ENCODE data around the gene TMPRSS15.

Gene TMPRSS15

GRCh38 chr21:18334066-18334465 lies 69.5 kb downstream of the TMPRSS15 start:
- TF ChIP-seq CTBP1 (IDR thresholded peaks at IDR 0.05; ENCODE audit: borderline replicate concordance), result no peak
- TF ChIP-seq FOXA1 (IDR thresholded peaks at IDR 0.05), result no peak
- TF ChIP-seq BHLHE40 (IDR thresholded peaks at IDR 0.05; ENCODE audit: borderline replicate concordance), result no peak
- no peak for TF ChIP-seq LEF1 (IDR thresholded peaks at IDR 0.05; ENCODE audit: borderline replicate concordance)
- TF ChIP-seq ELF4 (IDR thresholded peaks at IDR 0.05), result no peak
- TF ChIP-seq NFRKB (IDR thresholded peaks at IDR 0.05), result no peak
- TF ChIP-seq L3MBTL2 (conservative IDR thresholded peaks at IDR 0.05), result no peak
- DNase-seq (ENCODE audit: extremely low spot score), result no peak
- POLR2A ChIA-PET, result no interaction called here
- CTCF ChIA-PET, result no interaction called here

DNA sequence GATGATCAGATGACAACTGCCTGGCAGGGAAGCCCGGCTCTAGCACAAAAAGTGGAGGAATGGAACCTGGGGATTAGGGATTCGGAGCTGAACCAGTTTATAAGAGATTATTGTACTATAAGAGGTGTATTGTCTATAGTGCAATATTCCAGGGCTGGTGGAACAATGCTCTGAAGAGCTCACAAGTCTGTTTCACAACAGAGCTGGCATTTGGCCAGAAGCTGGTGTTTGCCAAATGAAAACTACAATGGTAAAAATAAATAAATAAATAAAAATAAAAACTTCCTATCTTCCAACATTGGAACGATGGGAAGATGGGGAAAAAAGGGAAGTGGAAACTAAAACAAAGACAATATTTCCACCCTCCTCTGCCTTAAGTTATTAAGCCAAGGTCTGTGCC lies 85.4 kb downstream of the TMPRSS15 start:
- no peak for DNase-seq (ENCODE audit: extremely low spot score)
- TF ChIP-seq PKNOX1 (IDR thresholded peaks at IDR 0.05) (no peak), TARDBP (IDR thresholded peaks at IDR 0.05) (no peak), BHLHE40 (IDR thresholded peaks at IDR 0.05; ENCODE audit: borderline replicate concordance) (no peak), NFRKB (IDR thresholded peaks at IDR 0.05) (no peak), FOXM1 (IDR thresholded peaks at IDR 0.05; ENCODE audit: borderline replicate concordance) (no peak), SP1 (IDR thresholded peaks at IDR 0.05) (no peak), FOXA1 (IDR thresholded peaks at IDR 0.05) (no peak), ARNT (IDR thresholded peaks at IDR 0.05) (no peak), ELF4 (IDR thresholded peaks at IDR 0.05) (no peak), CTBP1 (IDR thresholded peaks at IDR 0.05; ENCODE audit: borderline replicate concordance) (no peak), L3MBTL2 (conservative IDR thresholded peaks at IDR 0.05) (no peak), FOXK2 (IDR thresholded peaks at IDR 0.05) (no peak), HDGF (IDR thresholded peaks at IDR 0.05; ENCODE audit: borderline replicate concordance) (no peak)
- POLR2A ChIA-PET, result no interaction called here
- CTCF ChIA-PET, result no interaction called here

DNA sequence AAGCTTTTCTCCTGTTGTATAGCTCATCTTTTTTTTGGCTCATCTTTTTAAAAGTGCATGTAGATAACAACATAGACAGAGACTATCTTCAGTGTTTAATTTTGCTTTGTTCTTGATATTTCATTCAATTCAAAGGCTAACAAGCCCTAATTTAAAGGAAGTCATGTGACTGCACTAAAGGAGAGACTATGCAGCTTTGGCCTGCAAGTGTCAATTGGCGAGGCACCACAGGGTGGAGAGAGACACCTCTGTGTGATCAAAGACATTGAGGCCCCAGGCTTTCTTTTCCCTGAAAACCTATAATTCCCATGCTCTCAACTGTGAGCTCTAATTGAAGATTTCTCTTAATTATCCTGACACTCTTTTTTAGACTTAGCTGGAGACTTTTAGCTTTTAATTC lies 105.4 kb downstream of the TMPRSS15 start:
- ChIA-PET CTCF (no interaction called here), POLR2A (no interaction called here)
- no peak for DNase-seq (ENCODE audit: extremely low spot score)
- TF ChIP-seq LEF1 (IDR thresholded peaks at IDR 0.05; ENCODE audit: borderline replicate concordance) (no peak), BHLHE40 (IDR thresholded peaks at IDR 0.05; ENCODE audit: borderline replicate concordance) (no peak), FOXM1 (IDR thresholded peaks at IDR 0.05; ENCODE audit: borderline replicate concordance) (no peak), FOXK2 (IDR thresholded peaks at IDR 0.05) (no peak), ARNT (IDR thresholded peaks at IDR 0.05) (no peak), ELF4 (IDR thresholded peaks at IDR 0.05) (no peak), SP1 (IDR thresholded peaks at IDR 0.05) (no peak), CTBP1 (IDR thresholded peaks at IDR 0.05; ENCODE audit: borderline replicate concordance) (no peak), TARDBP (IDR thresholded peaks at IDR 0.05) (no peak), ZNF384 (IDR thresholded peaks at IDR 0.05) (no peak), HDGF (IDR thresholded peaks at IDR 0.05; ENCODE audit: borderline replicate concordance) (no peak), NFRKB (IDR thresholded peaks at IDR 0.05) (no peak), FOXA1 (IDR thresholded peaks at IDR 0.05) (no peak), L3MBTL2 (conservative IDR thresholded peaks at IDR 0.05) (no peak)

GRCh38 chr21:18294100-18294499 lies 109.5 kb downstream of the TMPRSS15 start:
- DNase-seq (ENCODE audit: extremely low spot score), result no peak
- ChIA-PET CTCF (no interaction called here), POLR2A (no interaction called here)
- TF ChIP-seq BHLHE40 (IDR thresholded peaks at IDR 0.05; ENCODE audit: borderline replicate concordance), result no peak
- TF ChIP-seq FOXK2 (IDR thresholded peaks at IDR 0.05), result no peak
- TF ChIP-seq SUZ12 (IDR thresholded peaks at IDR 0.05), result no peak
- TF ChIP-seq FOXM1 (IDR thresholded peaks at IDR 0.05; ENCODE audit: borderline replicate concordance), result no peak
- no peak for TF ChIP-seq HDGF (IDR thresholded peaks at IDR 0.05; ENCODE audit: borderline replicate concordance)
- TF ChIP-seq CTBP1 (IDR thresholded peaks at IDR 0.05; ENCODE audit: borderline replicate concordance), result no peak
- TF ChIP-seq ZNF384 (IDR thresholded peaks at IDR 0.05), result no peak
- TF ChIP-seq PKNOX1 (IDR thresholded peaks at IDR 0.05), result no peak
- no peak for TF ChIP-seq ELF4 (IDR thresholded peaks at IDR 0.05)
- no peak for TF ChIP-seq LEF1 (IDR thresholded peaks at IDR 0.05; ENCODE audit: borderline replicate concordance)
- no peak for TF ChIP-seq FOXA1 (IDR thresholded peaks at IDR 0.05)
- TF ChIP-seq ARNT (IDR thresholded peaks at IDR 0.05), result no peak
- TF ChIP-seq TARDBP (IDR thresholded peaks at IDR 0.05), result no peak
- TF ChIP-seq SP1 (IDR thresholded peaks at IDR 0.05), result no peak
- TF ChIP-seq NFRKB (IDR thresholded peaks at IDR 0.05), result no peak
- no peak for TF ChIP-seq L3MBTL2 (conservative IDR thresholded peaks at IDR 0.05)

GRCh38 chr21:18289876-18290275 lies 113.7 kb downstream of the TMPRSS15 start:
- DNase-seq (ENCODE audit: extremely low spot score), result no peak
- ChIA-PET POLR2A (no interaction called here), CTCF (interaction anchor here (0.6 kb wide), 1 partner anchor 242 kb away, joined by 3 read pairs; no protein-coding TSS in a partner anchor)
- no peak for TF ChIP-seq CTBP1 (IDR thresholded peaks at IDR 0.05; ENCODE audit: borderline replicate concordance)
- TF ChIP-seq L3MBTL2 (conservative IDR thresholded peaks at IDR 0.05), result no peak
- TF ChIP-seq SUZ12 (IDR thresholded peaks at IDR 0.05), result no peak
- TF ChIP-seq SP1 (IDR thresholded peaks at IDR 0.05), result no peak
- no peak for TF ChIP-seq PKNOX1 (IDR thresholded peaks at IDR 0.05)
- no peak for TF ChIP-seq BHLHE40 (IDR thresholded peaks at IDR 0.05; ENCODE audit: borderline replicate concordance)
- no peak for TF ChIP-seq LEF1 (IDR thresholded peaks at IDR 0.05; ENCODE audit: borderline replicate concordance)

DNA sequence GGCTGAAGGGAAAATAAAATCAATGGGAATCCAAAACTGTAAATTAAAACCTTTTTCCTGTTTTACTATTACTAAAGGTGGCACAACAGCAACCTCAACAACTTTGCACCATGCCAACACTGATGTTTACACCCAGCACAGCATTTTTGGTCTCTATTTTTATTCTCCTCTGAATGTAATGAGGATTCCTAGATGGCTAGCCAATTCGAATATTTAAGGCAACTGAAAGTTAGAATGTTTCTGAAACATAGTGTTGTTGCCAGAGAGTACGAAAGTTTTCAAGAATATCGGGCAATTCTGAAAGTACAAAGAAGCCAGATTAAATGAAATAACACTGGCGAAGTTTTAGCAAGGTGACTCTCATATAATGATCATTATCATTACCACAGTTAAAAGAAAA lies 118.2 kb downstream of the TMPRSS15 start:
- ChIA-PET CTCF (no interaction called here), POLR2A (no interaction called here)
- no peak for TF ChIP-seq CTBP1 (IDR thresholded peaks at IDR 0.05; ENCODE audit: borderline replicate concordance)
- TF ChIP-seq ELF4 (IDR thresholded peaks at IDR 0.05), result no peak
- DNase-seq (ENCODE audit: extremely low spot score), result no peak

Measured in HEK293T (cell line).